Measurements from ENCODE around the gene CFDP1. TPM values are rescaled to one million over a fixed set of nuclear protein-coding genes. Genes with fewer than 3 reads are reported as not detected.

The CFDP1 gene
- total and polyA plus RNA-seq, 2 of the 13 experiments (the other 11 are each of a cell fraction or from before 2014, with no cell fraction given): 78.6 to 153 TPM

GRCh38 chr16:75256696-75257343, 176.5 kb downstream of the CFDP1 start (continued):
- TF ChIP-seq ZNF784 (CRISPR knock-in tag; IDR thresholded peaks at IDR 0.05; ENCODE audit: borderline replicate concordance) (no peak), NFKB2 (CRISPR knock-in tag; IDR thresholded peaks at IDR 0.05; ENCODE audit: borderline replicate concordance) (0 out of 2 replicates have a peak, but pooled peaks have one; percentile 8), SMARCC2 (IDR thresholded peaks at IDR 0.05) (no peak), FOXK2 (IDR thresholded peaks at IDR 0.05) (no peak), ZNF292 (CRISPR knock-in tag; IDR thresholded peaks at IDR 0.05; ENCODE audit: borderline replicate concordance, low read depth) (no peak), ZNF878 (CRISPR knock-in tag; IDR thresholded peaks at IDR 0.05) (no peak), DPF2 (CRISPR knock-in tag; IDR thresholded peaks at IDR 0.05; ENCODE audit: borderline replicate concordance, low read depth) (no peak), CENPX (CRISPR knock-in tag; IDR thresholded peaks at IDR 0.05) (no peak), ZNF367 (CRISPR knock-in tag; IDR thresholded peaks at IDR 0.05; ENCODE audit: borderline replicate concordance) (no peak), ZNF143 (CRISPR knock-in tag; IDR thresholded peaks at IDR 0.05) (no peak), KMT2B (CRISPR knock-in tag; IDR thresholded peaks at IDR 0.05) (no peak), CCDC6 (CRISPR knock-in tag; IDR thresholded peaks at IDR 0.05) (no peak), KLF15 (CRISPR knock-in tag; IDR thresholded peaks at IDR 0.05; ENCODE audit: borderline replicate concordance) (no peak), ZNF317 (CRISPR knock-in tag; IDR thresholded peaks at IDR 0.05) (no peak), ZNF101 (CRISPR knock-in tag; IDR thresholded peaks at IDR 0.05; ENCODE audit: borderline replicate concordance, low read depth) (no peak), SNAI1 (CRISPR knock-in tag; IDR thresholded peaks at IDR 0.05; ENCODE audit: borderline replicate concordance) (no peak), SP4 (CRISPR knock-in tag; IDR thresholded peaks at IDR 0.05) (0 out of 2 replicates have a peak, but pooled peaks have one; percentile 10), MXD4 (CRISPR knock-in tag; IDR thresholded peaks at IDR 0.05) (no peak), HES4 (CRISPR knock-in tag; IDR thresholded peaks at IDR 0.05; ENCODE audit: borderline replicate concordance) (no peak), AGO1 (IDR thresholded peaks at IDR 0.05; ENCODE audit: low read depth, low read length, poor library complexity, severe bottlenecking) (peak; percentile 40), KLF16 (CRISPR knock-in tag; IDR thresholded peaks at IDR 0.05) (no peak), CREBL2 (CRISPR knock-in tag; IDR thresholded peaks at IDR 0.05; ENCODE audit: borderline replicate concordance) (no peak), ZBTB7B (CRISPR knock-in tag; IDR thresholded peaks at IDR 0.05) (no peak), SRSF4 (IDR thresholded peaks at IDR 0.05; ENCODE audit: low read depth, low read length, poor library complexity, severe bottlenecking) (no peak), AGO2 (optimal IDR thresholded peaks at IDR 0.05; ENCODE audit: low read depth, low read length) (peak; percentile 91), PHB2 (IDR thresholded peaks at IDR 0.05; ENCODE audit: partially characterized antibody) (no peak), ZNF768 (CRISPR knock-in tag; IDR thresholded peaks at IDR 0.05) (0 out of 2 replicates have a peak, but pooled peaks have one; percentile 13)
- TF ChIP-seq, protein P1, sequence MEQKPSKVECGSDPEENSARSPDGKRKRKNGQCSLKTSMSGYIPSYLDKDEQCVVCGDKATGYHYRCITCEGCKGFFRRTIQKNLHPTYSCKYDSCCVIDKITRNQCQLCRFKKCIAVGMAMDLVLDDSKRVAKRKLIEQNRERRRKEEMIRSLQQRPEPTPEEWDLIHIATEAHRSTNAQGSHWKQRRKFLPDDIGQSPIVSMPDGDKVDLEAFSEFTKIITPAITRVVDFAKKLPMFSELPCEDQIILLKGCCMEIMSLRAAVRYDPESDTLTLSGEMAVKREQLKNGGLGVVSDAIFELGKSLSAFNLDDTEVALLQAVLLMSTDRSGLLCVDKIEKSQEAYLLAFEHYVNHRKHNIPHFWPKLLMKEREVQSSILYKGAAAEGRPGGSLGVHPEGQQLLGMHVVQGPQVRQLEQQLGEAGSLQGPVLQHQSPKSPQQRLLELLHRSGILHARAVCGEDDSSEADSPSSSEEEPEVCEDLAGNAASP (CRISPR knock-in tag; IDR thresholded peaks at IDR 0.05; ENCODE audit: borderline replicate concordance): no peak

Measured in HepG2 (cell line).